ENCODE data around the gene NXNL1. TPM values are rescaled to one million over a fixed set of nuclear protein-coding genes. Genes with fewer than 3 reads are reported as not detected.

The NXNL1 gene
- total RNA-seq, 1 experiment from 2014 or later: not detected

DNA sequence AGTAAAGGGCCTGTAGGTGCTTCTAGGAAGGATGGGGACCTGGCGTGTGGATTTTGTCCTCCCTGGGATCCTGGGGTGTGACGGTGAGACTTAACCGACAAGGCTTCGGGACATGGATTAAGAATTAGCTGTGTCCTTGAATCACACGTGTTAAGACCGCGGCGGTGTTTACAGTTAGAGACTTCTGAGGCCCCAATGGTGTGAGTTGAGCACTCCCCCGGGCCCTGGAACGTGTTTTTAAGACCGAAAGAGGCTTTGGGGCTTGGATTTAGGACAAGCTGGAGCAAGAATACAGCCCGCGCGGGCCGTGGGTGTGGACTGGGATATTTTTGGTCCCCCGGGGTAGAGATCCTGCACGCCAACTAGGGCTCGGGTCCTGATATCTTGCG lies 8.4 kb upstream of the NXNL1 start:
- Histone ChIP-seq H3K23ac (ENCODE audit: insufficient read length, low read depth, low read length) (no peak overlapping the region), H2BK15ac (ENCODE audit: low read depth, low read length) (no peak overlapping the region), H4K5ac (ENCODE audit: insufficient read length, low read depth, low read length) (no peak overlapping the region), H2AK5ac (ENCODE audit: insufficient read length, low read length) (no peak overlapping the region), H3K4ac (ENCODE audit: low read depth, low read length) (no peak overlapping the region), H3K23me2 (ENCODE audit: insufficient read length, low read depth, low read length, poor library complexity, severe bottlenecking) (peaks cover 17% of the 10 kb centered on the region), H2BK20ac (ENCODE audit: low read depth, low read length, poor library complexity, severe bottlenecking) (no peak overlapping the region), H2BK120ac (ENCODE audit: low read depth, low read length, poor library complexity, severe bottlenecking) (no peak overlapping the region), H3K4me1 (ENCODE audit: insufficient read depth, low read length) (no peaks in the 10 kb centered on the region), H3K18ac (ENCODE audit: insufficient read length, low read depth, low read length) (no peak overlapping the region), H3K27ac (ENCODE audit: insufficient read length, low read depth, low read length) (no peak overlapping the region), H3K4me2 (ENCODE audit: insufficient read depth, insufficient read length, low read length) (peak overlapping the region; percentile 75), H3K9ac (ENCODE audit: extremely low read depth, insufficient read length, low read length) (no peak overlapping the region), H3K14ac (ENCODE audit: insufficient read depth, low read length) (no peak overlapping the region), H2BK12ac (ENCODE audit: insufficient read length, low read depth, low read length) (no peak overlapping the region), H2BK5ac (ENCODE audit: insufficient read length, low read length) (no peak overlapping the region), H3T11ph (ENCODE audit: low read length) (no peak overlapping the region), H3K27me3 (ENCODE audit: insufficient read depth, low read length) (peaks cover 5% of the 10 kb centered on the region; the same call in 1 of the 2 replicates), H3K9me3 (ENCODE audit: control insufficient read depth, low read depth, low read length) (no peaks in the 10 kb centered on the region), H3K56ac (ENCODE audit: insufficient read length, low read depth, low read length) (no peak overlapping the region), H3K79me2 (ENCODE audit: insufficient read depth, low read length) (no peaks in the 10 kb centered on the region), H4K91ac (ENCODE audit: insufficient read length, low read depth, low read length) (no peak overlapping the region), H4K8ac (replicated peaks; ENCODE audit: insufficient read length, low read depth, low read length) (no peak overlapping the region), H3K79me1 (ENCODE audit: insufficient read depth, low read depth, low read length, poor library complexity, severe bottlenecking) (no peaks in the 10 kb centered on the region), H4K20me1 (ENCODE audit: control insufficient read depth, insufficient read depth, insufficient read length) (no peaks in the 10 kb centered on the region), H2AFZ (ENCODE audit: low read length) (no peak overlapping the region)
- Mint-ChIP-seq H3K9me3 (no peaks in the 10 kb centered on the region; a peak in 2 of 5 replicates), H3K27me3 (ENCODE audit: low read depth) (peaks cover 41% of the 10 kb centered on the region), H3K4me3 (peak overlapping the region; percentile 87 to 95), H3K36me3 (ENCODE audit: insufficient read depth in 1 of 3, low read depth in 3 of 3) (no peaks in the 10 kb centered on the region; a peak in 1 of 7 replicates), H3K4me1 (peaks cover 19 to 28% of the 10 kb centered on the region in 2 experiments), H3K27ac (peak overlapping the region; percentile 96 to 99 (median 97); a peak in 6 of 7 replicates)
- DNase-seq: no peak
- no CpG with 5 or more reads among the region's 19 CpGs for WGBS (ENCODE audit: extremely low coverage, insufficient read length, low lambda C conversion rate)
- TF ChIP-seq, protein P1, sequence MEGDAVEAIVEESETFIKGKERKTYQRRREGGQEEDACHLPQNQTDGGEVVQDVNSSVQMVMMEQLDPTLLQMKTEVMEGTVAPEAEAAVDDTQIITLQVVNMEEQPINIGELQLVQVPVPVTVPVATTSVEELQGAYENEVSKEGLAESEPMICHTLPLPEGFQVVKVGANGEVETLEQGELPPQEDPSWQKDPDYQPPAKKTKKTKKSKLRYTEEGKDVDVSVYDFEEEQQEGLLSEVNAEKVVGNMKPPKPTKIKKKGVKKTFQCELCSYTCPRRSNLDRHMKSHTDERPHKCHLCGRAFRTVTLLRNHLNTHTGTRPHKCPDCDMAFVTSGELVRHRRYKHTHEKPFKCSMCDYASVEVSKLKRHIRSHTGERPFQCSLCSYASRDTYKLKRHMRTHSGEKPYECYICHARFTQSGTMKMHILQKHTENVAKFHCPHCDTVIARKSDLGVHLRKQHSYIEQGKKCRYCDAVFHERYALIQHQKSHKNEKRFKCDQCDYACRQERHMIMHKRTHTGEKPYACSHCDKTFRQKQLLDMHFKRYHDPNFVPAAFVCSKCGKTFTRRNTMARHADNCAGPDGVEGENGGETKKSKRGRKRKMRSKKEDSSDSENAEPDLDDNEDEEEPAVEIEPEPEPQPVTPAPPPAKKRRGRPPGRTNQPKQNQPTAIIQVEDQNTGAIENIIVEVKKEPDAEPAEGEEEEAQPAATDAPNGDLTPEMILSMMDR (conservative IDR thresholded peaks at IDR 0.05): no peak
